ENCODE results near the gene SGCE.

The SGCE gene

GRCh38 chr7:94578614-94579013, 77.3 kb downstream of the SGCE start:
- no peak overlapping the region for H3K4me3 ChIP-seq (ENCODE audit: low read length, poor library complexity, severe bottlenecking)
- no peaks in the 10 kb centered on the region for H3K36me3 ChIP-seq (ENCODE audit: insufficient read depth, low read length)
- no peaks in the 10 kb centered on the region for H3K79me2 ChIP-seq (ENCODE audit: insufficient read depth, low read length)
- no peak for TF ChIP-seq EZH2phosphoT487 (IDR thresholded peaks at IDR 0.05; ENCODE audit: borderline replicate concordance)
- TF ChIP-seq CTCF (conservative IDR thresholded peaks at IDR 0.05; ENCODE audit: low read length): no peak
- H4K20me1 ChIP-seq (ENCODE audit: insufficient read depth, low read length, poor library complexity, severe bottlenecking): no peaks in the 10 kb centered on the region
- H3K27me3 ChIP-seq (ENCODE audit: insufficient read depth, low read length, poor library complexity, severe bottlenecking): no peaks in the 10 kb centered on the region
- no peak overlapping the region for H3K4me2 ChIP-seq (ENCODE audit: low read depth, low read length, poor library complexity, severe bottlenecking)
- H3F3A ChIP-seq (ENCODE audit: low read depth): no peaks in the 10 kb centered on the region
- H3K4me1 ChIP-seq (ENCODE audit: insufficient read depth, low read length, poor library complexity, severe bottlenecking): peaks cover 7% of the 10 kb centered on the region
- H3K9ac ChIP-seq (ENCODE audit: low read depth, low read length, poor library complexity, severe bottlenecking): no peak overlapping the region
- H2AFZ ChIP-seq (ENCODE audit: low read length): no peak overlapping the region
- no peaks in the 10 kb centered on the region for H3K9me2 ChIP-seq (replicated peaks; ENCODE audit: low read depth, low read length)
- H3K9me3 ChIP-seq (ENCODE audit: insufficient read depth, low read depth, low read length): peaks cover 3% of the 10 kb centered on the region; the same call in 1 of the 2 replicates

GRCh38 chr7:94577357-94577756, 78.6 kb downstream of the SGCE start:
- no peaks in the 10 kb centered on the region for H4K20me1 ChIP-seq (ENCODE audit: insufficient read depth, low read length, poor library complexity, severe bottlenecking)

GRCh38 chr7:94576316-94576715, 79.6 kb downstream of the SGCE start:
- peaks cover 7% of the 10 kb centered on the region for H3K4me1 ChIP-seq (ENCODE audit: insufficient read depth, low read length, poor library complexity, severe bottlenecking)
- H2AFZ ChIP-seq (ENCODE audit: low read length): no peak overlapping the region
- no peaks in the 10 kb centered on the region for H4K20me1 ChIP-seq (ENCODE audit: insufficient read depth, low read length, poor library complexity, severe bottlenecking)
- H3K79me2 ChIP-seq (ENCODE audit: insufficient read depth, low read length): no peaks in the 10 kb centered on the region
- H3K4me2 ChIP-seq (ENCODE audit: low read depth, low read length, poor library complexity, severe bottlenecking): no peak overlapping the region
- no peaks in the 10 kb centered on the region for H3K27me3 ChIP-seq (ENCODE audit: insufficient read depth, low read length, poor library complexity, severe bottlenecking)
- no peaks in the 10 kb centered on the region for H3K36me3 ChIP-seq (ENCODE audit: insufficient read depth, low read length)
- no peak for TF ChIP-seq EZH2phosphoT487 (IDR thresholded peaks at IDR 0.05; ENCODE audit: borderline replicate concordance)
- TF ChIP-seq CTCF (conservative IDR thresholded peaks at IDR 0.05; ENCODE audit: low read length): no peak
- H3K9me3 ChIP-seq (ENCODE audit: insufficient read depth, low read depth, low read length): peaks cover 3% of the 10 kb centered on the region; the same call in 1 of the 2 replicates
- no peak overlapping the region for H3K9ac ChIP-seq (ENCODE audit: low read depth, low read length, poor library complexity, severe bottlenecking)
- no peaks in the 10 kb centered on the region for H3F3A ChIP-seq (ENCODE audit: low read depth)
- no peaks in the 10 kb centered on the region for H3K9me2 ChIP-seq (replicated peaks; ENCODE audit: low read depth, low read length)
- H3K4me3 ChIP-seq (ENCODE audit: low read length, poor library complexity, severe bottlenecking): no peak overlapping the region

More at GRCh38 chr7:94577357-94577756, 78.6 kb downstream of the SGCE start:
- H3K79me2 ChIP-seq (ENCODE audit: insufficient read depth, low read length): no peaks in the 10 kb centered on the region
- H3K4me2 ChIP-seq (ENCODE audit: low read depth, low read length, poor library complexity, severe bottlenecking): no peak overlapping the region
- no peaks in the 10 kb centered on the region for H3K9me2 ChIP-seq (replicated peaks; ENCODE audit: low read depth, low read length)
- H2AFZ ChIP-seq (ENCODE audit: low read length): no peak overlapping the region
- no peak for TF ChIP-seq CTCF (conservative IDR thresholded peaks at IDR 0.05; ENCODE audit: low read length)
- TF ChIP-seq EZH2phosphoT487 (IDR thresholded peaks at IDR 0.05; ENCODE audit: borderline replicate concordance): no peak
- no peaks in the 10 kb centered on the region for H3K27me3 ChIP-seq (ENCODE audit: insufficient read depth, low read length, poor library complexity, severe bottlenecking)
- H3K9me3 ChIP-seq (ENCODE audit: insufficient read depth, low read depth, low read length): peaks cover 3% of the 10 kb centered on the region; the same call in 1 of the 2 replicates
- no peaks in the 10 kb centered on the region for H3F3A ChIP-seq (ENCODE audit: low read depth)
- H3K4me1 ChIP-seq (ENCODE audit: insufficient read depth, low read length, poor library complexity, severe bottlenecking): peaks cover 7% of the 10 kb centered on the region
- no peak overlapping the region for H3K4me3 ChIP-seq (ENCODE audit: low read length, poor library complexity, severe bottlenecking)
- H3K36me3 ChIP-seq (ENCODE audit: insufficient read depth, low read length): no peaks in the 10 kb centered on the region
- no peak overlapping the region for H3K9ac ChIP-seq (ENCODE audit: low read depth, low read length, poor library complexity, severe bottlenecking)

Data from Loucy (cell line).